Left ventricle myocardium superior (tissue), 1 donor: ENCODE data around the gene EFNA4. TPM values are rescaled to one million over a fixed set of nuclear protein-coding genes. Genes with fewer than 3 reads are reported as not detected.
A peak's percentile ranks its signal among the peaks of the same experiment; 100 is the strongest.

Experiments used
- ATAC-seq: fragments of 200-7000 bp; cut with Tn5 transposase; one replicate; pipeline ENCODE4 v1.9.1; 2020; ENCODE audit warnings: mild to moderate bottlenecking, moderate library complexity
- DNase-seq: peaks from one replicate; pipeline ENCODE4 v3.0.0-alpha.2; 2020
- intact Hi-C: fragments of 100-400 bp; cut with micrococcal nuclease; formaldehyde crosslinking; loops from one replicate; pipeline ENCODE4 v1.11.0; 2022
- total RNA-seq: library from RNA; stranded (reverse); fragmentation: NEBNext Ultra II Directional; extraction: Animal tissue kit (Norgen Biotek cat#: 25700); gene quantifications from one replicate; pipeline ENCODE4 v1.2.1, GENCODE V29; 2021
- donor health status: DM: no; HTN: yes; CAD: no; lungs with severe emphysema.

EFNA4 gene
- total RNA-seq, 1 donor from 2014 or later = 2.3 TPM

GRCh38 chr1:155030899-155031298 is 32.6 kb upstream of the EFNA4 start:
- DNase-seq = no peak
- intact Hi-C loops = no loop called here
- no peak for ATAC-seq

- intact Hi-C loops = no loop called here
- DNase-seq (no peak), ATAC-seq (no peak)
Observed at GRCh38 chr1:155032886-155033285, 30.7 kb upstream of the EFNA4 start.

GRCh38 chr1:155033524-155033923 is 30.0 kb upstream of the EFNA4 start, which contains the start of the genes DCST1 and DCST2:
Gene DCST1 (plus strand): TSS chr1:155033824. CDS start chr1:155034037, 213 bp downstream.
Gene DCST2 (minus strand): TSS chr1:155033781. CDS start chr1:155033701, 80 bp downstream.
- DNase-seq (no peak), ATAC-seq (no peak)
- intact Hi-C loops = no loop called here

GRCh38 chr1:155034318-155035208 is 29.0 kb upstream of the EFNA4 start:
- ATAC-seq (no peak), DNase-seq (no peak)
- intact Hi-C loops = no loop called here

- intact Hi-C loops = no loop called here
- ATAC-seq (no peak), DNase-seq (no peak)
Observed at GRCh38 chr1:155035936-155036335, 27.6 kb upstream of the EFNA4 start.

- intact Hi-C loops = no loop called here
- DNase-seq (no peak), ATAC-seq (no peak)
Observed at GRCh38 chr1:155037043-155037442, 26.5 kb upstream of the EFNA4 start.

- intact Hi-C loops = no loop called here
- DNase-seq (no peak), ATAC-seq (no peak)
Observed at GRCh38 chr1:155037851-155038441, 25.6 kb upstream of the EFNA4 start.

GRCh38 chr1:155038602-155039307 is 24.8 kb upstream of the EFNA4 start:
- DNase-seq = no peak
- intact Hi-C loops = no loop called here
- ATAC-seq = peak; percentile 23

GRCh38 chr1:155039308-155039669 is 24.3 kb upstream of the EFNA4 start:
- ATAC-seq = no peak
- intact Hi-C loops = no loop called here

GRCh38 chr1:155040358-155041093 is 23.0 kb upstream of the EFNA4 start:
- no peak for DNase-seq

More at GRCh38 chr1:155039308-155039669, 24.3 kb upstream of the EFNA4 start:
- DNase-seq = no peak

GRCh38 chr1:155042789-155043188 is 20.8 kb upstream of the EFNA4 start:
- intact Hi-C loops = no loop called here
- no peak for ATAC-seq
- no peak for DNase-seq

More at GRCh38 chr1:155040358-155041093, 23.0 kb upstream of the EFNA4 start:
- ATAC-seq = no peak
- intact Hi-C loops = no loop called here

GRCh38 chr1:155043301-155043702 is 20.2 kb upstream of the EFNA4 start:
- intact Hi-C loops = no loop called here
- DNase-seq (no peak), ATAC-seq (no peak)

- ATAC-seq = no peak
- DNase-seq = no peak
- intact Hi-C loops = loop anchor here (2.0 kb wide), 1 partner anchor 41 kb away; no protein-coding TSS in a partner anchor
Observed at GRCh38 chr1:155043793-155044192, 19.7 kb upstream of the EFNA4 start.

GRCh38 chr1:155044365-155044764 is 19.2 kb upstream of the EFNA4 start:
- DNase-seq (no peak), ATAC-seq (no peak)
- intact Hi-C loops = loop anchor here (2.0 kb wide), 1 partner anchor 40 kb away; no protein-coding TSS in a partner anchor

GRCh38 chr1:155044812-155045657 is 18.5 kb upstream of the EFNA4 start:
- ATAC-seq (peak; percentile 93), DNase-seq (peak; percentile 85)
- intact Hi-C loops = loop anchor here (2.0 kb wide), 1 partner anchor 40 kb away; no protein-coding TSS in a partner anchor

GRCh38 chr1:155048449-155049334 is 14.8 kb upstream of the EFNA4 start:
- intact Hi-C loops = no loop called here
- no peak for DNase-seq
- no peak for ATAC-seq
